H1 (cell line): ENCODE measurements around the gene CASK. TPM values are rescaled to one million over a fixed set of nuclear protein-coding genes. Genes with fewer than 3 reads are reported as not detected.
"Not testable (repeated sequence)": the region's sequence is repeated elsewhere in the genome, so short reads cannot be mapped to it uniquely, and the experiment has no call there.

ENCODE experiments used
- CTCF ChIA-PET: fragments of 300-600 bp; sonication (Branson Sonifier 250); formaldehyde crosslinking; loops from one replicate; lab custom pipeline; 2021; ENCODE audit not compliant: partially characterized antibody; lab: Charles Lee
- POLR2A ChIA-PET: fragments of 300-600 bp; sonication (Branson Sonifier 250); formaldehyde crosslinking; loops from one replicate; lab custom pipeline; 2021; ENCODE audit warnings: inconsistent platforms; ENCODE audit not compliant: partially characterized antibody; lab: Charles Lee
- DNase-seq, 2 experiments: peaks; one replicate each; pipeline versions ENCODE4 v3.0.0 to v3.0.0-alpha.2; 2010 to 2022; ENCODE audit warnings: low spot score in 2 of 2, low read depth in 1 of 2, mixed read lengths in 1 of 2
- FAIRE-seq: peaks from 2 replicates; lab custom pipeline; 2011; peaks lifted over from hg19 to GRCh38; lab: Jason Lieb, UNC
- H2AFZ ChIP-seq: 2 replicates; pipeline ENCODE4 v1.8.1; 2012; ENCODE audit warnings: low read length, inconsistent platforms
- H2AK5ac ChIP-seq: 2 replicates; pipeline ENCODE4 v1.6.1; 2013; ENCODE audit warnings: low read depth, low read length
- H2BK120ac ChIP-seq: replicated peaks from 2 replicates; pipeline ENCODE3; 2013; ENCODE audit warnings: low read depth, low read length, inconsistent platforms
- H2BK12ac ChIP-seq: 2 replicates; pipeline ENCODE4 v1.6.1; 2013; ENCODE audit warnings: low read depth, low read length
- H2BK15ac ChIP-seq: 2 replicates; pipeline ENCODE4 v1.6.1; 2013; ENCODE audit warnings: low read length
- H2BK20ac ChIP-seq: 2 replicates; pipeline ENCODE4 v1.6.1; 2013; ENCODE audit warnings: low read length
- H2BK5ac ChIP-seq: 2 replicates; pipeline ENCODE4 v1.6.1; 2013; ENCODE audit warnings: low read depth, low read length
- H3K14ac ChIP-seq: 2 replicates; pipeline ENCODE4 v1.6.1; 2013; ENCODE audit warnings: inconsistent platforms; ENCODE audit not compliant: insufficient read length
- H3K18ac ChIP-seq: 2 replicates; pipeline ENCODE4 v1.6.1; 2013; ENCODE audit warnings: low read length; ENCODE audit errors: extremely low read depth
- H3K23ac ChIP-seq: 2 replicates; pipeline ENCODE4 v1.6.1; 2013; ENCODE audit warnings: inconsistent platforms; ENCODE audit not compliant: insufficient read length
- H3K23me2 ChIP-seq: 2 replicates; pipeline ENCODE4 v1.6.1; 2013; ENCODE audit warnings: low read depth, low read length
- H3K27ac ChIP-seq: 2 replicates; pipeline ENCODE4 v1.6.1; 2011; ENCODE audit warnings: low read depth, low read length, inconsistent platforms
- H3K27me3 ChIP-seq, 4 experiments: replicated peaks in 1 of 4; 1 replicate in 1 of 4; 2 replicates in 3 of 4; pipeline versions ENCODE4 v1.6.1 to v1.8.1; 2011 to 2013; ENCODE audit warnings: low read length in 3 of 4, mild to moderate bottlenecking in 3 of 4, inconsistent platforms in 2 of 4, mixed read lengths in 2 of 4, moderate library complexity in 1 of 4; ENCODE audit not compliant: control insufficient read depth in 3 of 4, insufficient read depth in 3 of 4; ENCODE audit errors: extremely low read depth in 1 of 4
- H3K36me3 ChIP-seq, 4 experiments: 2 replicates each; pipeline versions ENCODE4 v1.6.1 to v1.8.1; 2011 to 2013; ENCODE audit warnings: mild to moderate bottlenecking in 4 of 4, low read length in 3 of 4, moderate library complexity in 2 of 4, control low read depth in 1 of 4, inconsistent platforms in 1 of 4; ENCODE audit not compliant: insufficient read depth in 4 of 4, control insufficient read depth in 2 of 4
- H3K4ac ChIP-seq: replicated peaks from 2 replicates; pipeline ENCODE3; 2013; ENCODE audit warnings: low read length, low read depth, mixed read lengths, inconsistent platforms; ENCODE audit not compliant: insufficient read length
- H3K4me1 ChIP-seq, 4 experiments: replicated peaks in 1 of 4; 1 replicate in 1 of 4; 2 replicates in 3 of 4; pipeline versions ENCODE4 v1.6.1 to v1.8.1; 2011 to 2013; ENCODE audit warnings: low read length in 3 of 4, inconsistent platforms in 2 of 4, mixed read lengths in 1 of 4; ENCODE audit not compliant: insufficient read depth in 4 of 4, control insufficient read depth in 3 of 4
- H3K4me2 ChIP-seq, 2 experiments: 2 replicates each; pipeline versions ENCODE4 v1.6.1 to v1.8.1; 2011 to 2013; ENCODE audit warnings: low read depth in 2 of 2, low read length in 2 of 2, control low read depth in 1 of 2, inconsistent platforms in 1 of 2, mild to moderate bottlenecking in 1 of 2; ENCODE audit not compliant: insufficient read depth in 1 of 2
- H3K4me3 ChIP-seq, 4 experiments: fragments of 200-600, 300-600 bp in 1 of 4; sonication (generic), shearing (Covaris generic), sonication (Bioruptor Twin) in 1 of 4; 2 replicates each; pipeline versions ENCODE4 v1.5.1 to v1.8.1; 2011 to 2016; ENCODE audit warnings: low read length in 4 of 4, low read depth in 3 of 4, control low read depth in 2 of 4, inconsistent platforms in 2 of 4, mild to moderate bottlenecking in 2 of 4, mixed read lengths in 1 of 4, moderate library complexity in 1 of 4; ENCODE audit not compliant: insufficient read depth in 2 of 4; ENCODE audit errors: extremely low read depth in 1 of 4
- H3K56ac ChIP-seq: replicated peaks from 2 replicates; pipeline ENCODE3; 2013; ENCODE audit warnings: low read depth, mild to moderate bottlenecking, mixed read lengths, low read length, inconsistent platforms; ENCODE audit not compliant: insufficient read length
- H3K79me1 ChIP-seq: 2 replicates; pipeline ENCODE4 v1.6.1; 2013; ENCODE audit warnings: low read depth, low read length, control low read depth
- H3K79me2 ChIP-seq, 2 experiments: 2 replicates each; pipeline versions ENCODE4 v1.6.1 to v1.8.1; 2012 to 2013; ENCODE audit warnings: low read length in 2 of 2, mild to moderate bottlenecking in 2 of 2, inconsistent platforms in 1 of 2; ENCODE audit not compliant: insufficient read depth in 2 of 2, control insufficient read depth in 1 of 2
- H3K9ac ChIP-seq, 4 experiments: replicated peaks in 1 of 4; 1 replicate in 1 of 4; 2 replicates in 3 of 4; pipeline versions ENCODE4 v1.6.1 to v1.8.1; 2011 to 2013; ENCODE audit warnings: low read depth in 3 of 4, low read length in 3 of 4, control low read depth in 2 of 4, mild to moderate bottlenecking in 2 of 4, moderate library complexity in 2 of 4, inconsistent platforms in 1 of 4; ENCODE audit errors: extremely low read depth in 1 of 4
- H3K9me3 ChIP-seq, 2 experiments: 2 replicates each; pipeline versions ENCODE4 v1.6.1 to v1.8.1; 2012 to 2013; ENCODE audit warnings: mild to moderate bottlenecking in 2 of 2, moderate library complexity in 2 of 2, control low read depth in 1 of 2, inconsistent platforms in 1 of 2, low read depth in 1 of 2, low read length in 1 of 2, mixed read lengths in 1 of 2; ENCODE audit not compliant: insufficient read depth in 2 of 2
- H4K20me1 ChIP-seq, 2 experiments: replicated peaks in 1 of 2; 2 replicates each; pipeline versions ENCODE3 to v1.8.1; 2011 to 2013; ENCODE audit warnings: inconsistent platforms in 2 of 2, low read length in 2 of 2, mild to moderate bottlenecking in 1 of 2; ENCODE audit not compliant: insufficient read depth in 2 of 2, control insufficient read depth in 1 of 2
- H4K5ac ChIP-seq: 2 replicates; pipeline ENCODE4 v1.6.1; 2013; ENCODE audit warnings: low read length, low read depth, mixed read lengths, inconsistent platforms; ENCODE audit not compliant: insufficient read length
- H4K8ac ChIP-seq: 2 replicates; pipeline ENCODE4 v1.8.0; 2013; ENCODE audit warnings: mild to moderate bottlenecking, moderate library complexity, low read length, inconsistent platforms; ENCODE audit not compliant: insufficient read depth; ENCODE audit errors: extremely low read depth
- H4K91ac ChIP-seq: replicated peaks from 2 replicates; pipeline ENCODE3; 2013; ENCODE audit warnings: low read length, mixed read lengths, inconsistent platforms; ENCODE audit not compliant: insufficient read length
- WGBS, 2 experiments: shearing (Covaris generic) in 1 of 2; methylation state at CpG; one replicate each; pipeline versions ENCODE4 v1.1.6 to v1.1.7; 2013 to 2015; ENCODE audit warnings: low lambda C conversion rate in 2 of 2, mixed read lengths in 2 of 2, inconsistent platforms in 1 of 2, low coverage in 1 of 2, missing lambda C conversion rate in 1 of 2; ENCODE audit not compliant: insufficient replicate concordance in 2 of 2, insufficient coverage in 1 of 2, insufficient read length in 1 of 2; ENCODE audit errors: extremely low coverage in 1 of 2, missing lambda C conversion rate in 1 of 2; 5-methylcytosine and 5-hydroxymethylcytosine counted together
- polyA plus RNA-seq, 7 experiments: library from polyadenylated mRNA; depleted of rRNA in 3 of 7; stranded (reverse) in 5 of 7; unstranded in 2 of 7; fragments of >200 nt in 5 of 7; fragments of 200-250 nt in 2 of 7; gene quantifications; 1 replicate in 5 of 7; 2 replicates in 1 of 7; 4 replicates in 1 of 7; pipeline versions ENCODE4 v1.2.1 to v1.2.3, GENCODE V29; 2011 to 2013; ENCODE audit warnings: missing spikeins in 2 of 7, mixed read lengths in 2 of 7
- total RNA-seq: library from RNA; stranded (reverse); fragmentation: NEBNext Ultra II Directional; extraction: Animal tissue kit (Norgen Biotek cat#: 25700); gene quantifications from 2 replicates; pipeline ENCODE4 v1.2.1, GENCODE V29; 2021

The CASK gene
- total and polyA plus RNA-seq, 2 of the 8 experiments (the other 6 are each of a cell fraction or from before 2014, with no cell fraction given), result 21.6 to 55.1 TPM

DNA sequence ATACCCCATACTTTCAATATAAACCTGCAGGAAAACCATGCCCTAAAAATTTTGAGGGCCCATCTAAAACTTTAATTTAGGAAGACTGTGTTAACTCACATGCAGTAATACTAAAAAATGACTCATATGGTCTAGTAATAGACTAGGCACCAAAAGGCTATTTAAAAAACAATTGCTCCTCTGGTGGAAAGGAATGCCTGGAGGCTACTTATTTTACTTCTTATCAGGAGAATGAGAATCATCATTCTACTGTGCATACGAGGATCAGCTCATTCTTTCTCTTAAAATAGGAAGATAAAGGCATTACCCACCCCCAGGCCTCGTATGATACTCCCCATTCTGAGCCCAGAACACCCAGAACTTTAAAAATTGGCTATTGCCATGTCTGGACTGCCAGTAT lies 277.2 kb downstream of the CASK start:
- H3K4me1 ChIP-seq, H3K18ac ChIP-seq, H3K9me3 ChIP-seq, H4K5ac ChIP-seq, H3K79me2 ChIP-seq, H3K27me3 ChIP-seq, POLR2A ChIA-PET, FAIRE-seq, H3K23me2 ChIP-seq, H3K56ac ChIP-seq, H4K91ac ChIP-seq, H2BK120ac ChIP-seq, H2AFZ ChIP-seq, H2BK12ac ChIP-seq, H2BK15ac ChIP-seq, H2BK5ac ChIP-seq, CTCF ChIA-PET, H3K23ac ChIP-seq, H3K14ac ChIP-seq, H3K4me2 ChIP-seq, DNase-seq, H4K8ac ChIP-seq, H3K4me3 ChIP-seq, H2AK5ac ChIP-seq, H3K36me3 ChIP-seq, H3K79me1 ChIP-seq, H4K20me1 ChIP-seq, H2BK20ac ChIP-seq, H3K9ac ChIP-seq, H3K27ac ChIP-seq, H3K4ac ChIP-seq: not testable (repeated sequence)
- WGBS, 2 experiments, result 89% methylated on average over 2 of the region's 2 CpGs; no CpG with 5 or more reads in 1 of the 2 experiments
